VCaP (cell line): ENCODE results near the gene PNMA8A.

Source experiments
- H3K27ac ChIP-seq: fragments of 450-650 bp; 2 replicates; pipeline ENCODE4 v1.5.1; 2017
- CTCF ChIP-seq: fragments of 450-650 bp; conservative IDR thresholded peaks from 2 replicates; pipeline ENCODE4 v1.5.1; 2017; ENCODE audit warnings: mild to moderate bottlenecking, moderate library complexity

The PNMA8A gene

GRCh38 chr19:46450737-46451136, 20.6 kb downstream of the PNMA8A start:
- no peak for TF ChIP-seq CTCF
- no peak overlapping the region for H3K27ac ChIP-seq

- no peak overlapping the region for H3K27ac ChIP-seq
- no peak for TF ChIP-seq CTCF
Measured at GRCh38 chr19:46449228-46449627, 22.1 kb downstream of the PNMA8A start.

DNA sequence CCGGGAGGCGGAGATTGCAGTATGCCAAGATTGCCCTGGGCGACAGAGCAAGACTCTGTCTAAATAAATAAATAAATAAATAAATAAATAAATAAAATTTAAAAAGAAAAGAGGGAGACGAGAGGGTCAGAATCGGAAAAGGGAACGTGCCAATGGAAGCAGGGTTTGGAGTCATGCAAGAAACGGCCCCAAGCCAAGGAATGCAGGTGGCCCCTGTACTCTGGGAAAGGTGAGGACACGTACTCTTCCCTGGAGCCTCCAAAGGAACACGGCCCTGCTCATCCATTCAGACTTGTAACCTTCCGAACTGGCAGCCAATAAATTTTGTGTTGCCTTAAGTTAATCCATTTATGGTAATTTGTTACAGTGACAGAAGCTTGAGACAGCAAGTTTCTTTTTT, 22.8 kb downstream of the PNMA8A start:
- no peak for TF ChIP-seq CTCF
- no peak overlapping the region for H3K27ac ChIP-seq

DNA sequence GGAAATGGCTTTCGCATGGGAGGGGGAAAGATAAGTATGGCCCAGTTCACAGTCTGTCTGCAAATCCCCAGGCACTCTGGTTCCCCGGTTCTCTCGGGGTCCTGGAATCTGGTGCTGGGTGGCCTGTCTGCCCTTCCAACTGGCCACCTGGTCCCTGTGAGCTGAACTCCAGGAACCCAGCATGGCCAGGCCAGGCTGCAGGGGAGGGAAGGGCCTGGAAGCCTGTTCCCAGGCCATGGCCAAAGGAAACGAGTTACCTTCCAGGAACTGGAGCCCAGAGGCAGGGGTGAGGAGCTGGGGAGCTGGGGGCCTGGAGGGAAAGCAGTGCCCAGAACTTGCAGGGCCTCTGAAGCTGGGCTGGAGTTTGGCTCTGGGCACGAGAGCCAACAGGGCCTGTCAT, 23.5 kb downstream of the PNMA8A start:
- H3K27ac ChIP-seq, result no peak overlapping the region

GRCh38 chr19:46447006-46447405, 24.4 kb downstream of the PNMA8A start:
- no peak for TF ChIP-seq CTCF
- H3K27ac ChIP-seq, result no peak overlapping the region

More for the DNA sequence above, 23.5 kb downstream of the PNMA8A start:
- no peak for TF ChIP-seq CTCF

DNA sequence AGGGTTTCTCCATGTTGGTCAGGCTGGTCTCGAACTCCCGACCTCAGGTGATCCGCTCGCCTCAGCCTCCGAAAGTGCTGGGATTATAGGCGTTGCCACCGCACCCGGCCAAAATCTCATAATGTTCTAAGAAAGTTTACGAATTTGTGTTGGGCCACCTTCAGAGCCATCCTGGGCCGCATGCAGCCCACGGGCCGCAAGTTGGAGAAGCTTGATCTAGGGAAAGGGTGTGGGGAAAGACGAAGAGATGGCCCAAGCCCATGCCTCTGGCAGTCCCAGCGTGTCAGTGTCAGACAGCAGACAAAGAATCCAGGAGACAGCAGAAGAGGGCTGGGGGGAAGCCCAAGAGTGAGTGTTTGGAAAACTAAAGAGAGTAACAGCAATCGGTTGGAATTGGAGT, 25.3 kb downstream of the PNMA8A start:
- H3K27ac ChIP-seq, result no peak overlapping the region
- no peak for TF ChIP-seq CTCF

GRCh38 chr19:46442808-46443450, 28.4 kb downstream of the PNMA8A start:
- peak overlapping the region; percentile 75 for H3K27ac ChIP-seq

More at GRCh38 chr19:46442808-46443450, 28.4 kb downstream of the PNMA8A start:
- TF ChIP-seq CTCF, result no peak
